ENCODE results near the gene PCDH9.

PCDH9 gene

DNA sequence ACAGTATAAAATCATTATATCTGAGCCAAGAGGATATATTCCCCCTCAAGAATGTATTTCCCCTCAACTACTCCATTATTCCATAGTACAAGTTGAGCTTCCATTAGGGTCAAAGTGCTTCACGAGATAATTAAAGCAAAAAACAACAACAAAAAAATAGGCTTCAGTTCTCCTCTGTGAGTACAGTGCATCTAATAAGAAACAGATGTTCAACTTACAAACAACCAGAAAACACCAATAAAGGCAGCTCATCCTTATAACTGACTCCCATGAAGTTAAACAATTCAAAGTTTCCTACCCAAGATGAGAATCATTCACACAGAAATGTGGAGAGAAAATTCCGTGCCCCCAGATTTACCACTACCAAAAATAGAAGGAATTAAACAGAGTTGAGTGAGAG lies 854.4 kb downstream of the PCDH9 start:
- no peaks in the 10 kb centered on the region for H3K36me3 ChIP-seq (ENCODE audit: control insufficient read depth in 1 of 2, insufficient read depth in 2 of 2, low read length in 2 of 2)
- H3K27ac ChIP-seq (ENCODE audit: low read depth, low read length) = no peak overlapping the region
- no peaks in the 10 kb centered on the region for H3K27me3 ChIP-seq (ENCODE audit: control insufficient read depth in 1 of 2, insufficient read depth in 2 of 2, low read length in 2 of 2)
- no peaks in the 10 kb centered on the region for H3K9me3 ChIP-seq (ENCODE audit: control insufficient read depth in 1 of 2, low read length in 2 of 2)
- no peak overlapping the region for H3K9ac ChIP-seq (ENCODE audit: low read depth in 1 of 2, low read length in 2 of 2)
- H3K4me1 ChIP-seq (ENCODE audit: control insufficient read depth in 1 of 2, insufficient read depth in 2 of 2, low read length in 2 of 2) = no peaks in the 10 kb centered on the region
- H3K4me3 ChIP-seq (ENCODE audit: low read depth in 1 of 2, low read length in 2 of 2) = no peak overlapping the region

DNA sequence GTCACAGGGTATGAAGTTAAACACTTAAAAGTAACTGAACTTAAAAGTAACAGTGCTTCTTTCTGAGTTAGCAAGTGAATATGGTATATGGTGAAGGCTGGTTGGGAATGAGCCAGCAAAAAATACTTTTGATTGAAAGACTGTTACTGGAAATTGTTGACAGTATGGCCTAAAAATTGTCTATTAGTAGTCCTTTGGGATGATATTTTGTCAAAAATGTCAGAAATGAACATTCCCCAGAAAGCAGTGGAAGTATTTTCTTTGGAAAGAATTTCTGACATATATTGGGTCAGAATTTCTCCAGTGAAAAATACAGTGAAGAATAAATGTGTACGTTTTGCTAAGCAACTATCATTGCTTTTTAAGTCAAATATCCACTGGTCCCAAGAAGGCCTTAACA lies 860.5 kb downstream of the PCDH9 start:
- Histone ChIP-seq H3K36me3 (ENCODE audit: control insufficient read depth in 1 of 2, insufficient read depth in 2 of 2, low read length in 2 of 2) (no peaks in the 10 kb centered on the region), H3K9me3 (ENCODE audit: control insufficient read depth in 1 of 2, low read length in 2 of 2) (no peaks in the 10 kb centered on the region), H3K27me3 (ENCODE audit: control insufficient read depth in 1 of 2, insufficient read depth in 2 of 2, low read length in 2 of 2) (no peaks in the 10 kb centered on the region), H3K4me3 (ENCODE audit: low read depth in 1 of 2, low read length in 2 of 2) (no peak overlapping the region), H3K4me1 (ENCODE audit: control insufficient read depth in 1 of 2, insufficient read depth in 2 of 2, low read length in 2 of 2) (no peaks in the 10 kb centered on the region), H3K9ac (ENCODE audit: low read depth in 1 of 2, low read length in 2 of 2) (no peak overlapping the region), H3K27ac (ENCODE audit: low read depth, low read length) (no peak overlapping the region)

DNA sequence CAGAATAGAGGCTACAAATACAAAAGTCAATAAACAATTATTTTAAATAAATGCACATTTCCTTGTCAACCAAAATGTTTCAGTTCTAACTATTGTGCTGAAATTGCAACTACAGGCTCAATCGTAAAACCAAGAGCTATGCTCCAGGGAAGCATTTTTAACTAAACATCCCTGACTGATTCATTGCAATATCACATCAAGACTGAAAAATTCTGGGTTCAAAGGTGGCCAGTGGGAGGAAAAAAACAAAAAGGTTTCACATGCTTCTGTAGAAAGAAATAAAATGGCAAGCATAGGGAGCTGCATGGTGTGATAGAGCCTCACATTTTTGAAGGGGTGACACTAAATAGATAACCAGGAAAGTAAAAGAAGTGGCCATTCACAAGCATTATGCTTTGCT lies 862.8 kb downstream of the PCDH9 start:
- Histone ChIP-seq H3K9me3 (ENCODE audit: control insufficient read depth in 1 of 2, low read length in 2 of 2) (peaks cover 0 to 2% of the 10 kb centered on the region in 2 donors), H3K9ac (ENCODE audit: low read depth in 1 of 2, low read length in 2 of 2) (no peak overlapping the region)

DNA sequence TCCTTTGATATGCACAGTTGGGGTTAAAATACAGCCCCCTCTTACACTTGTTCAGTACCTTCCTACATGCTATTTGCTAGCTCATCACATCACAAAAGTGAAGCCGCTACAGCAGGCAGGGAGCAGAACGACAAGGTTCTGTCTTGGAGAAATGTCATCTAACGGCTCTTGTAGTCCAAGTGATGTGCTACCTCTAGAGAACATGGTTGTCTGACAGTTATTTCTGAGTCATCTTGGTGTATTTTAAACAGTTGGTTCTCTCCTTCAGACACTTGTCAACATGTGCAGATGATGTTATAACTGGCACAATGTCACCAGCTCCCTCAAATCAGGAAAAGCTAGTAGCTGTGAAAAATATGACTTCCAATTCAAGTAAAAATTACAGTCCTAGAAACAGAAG lies 865.0 kb downstream of the PCDH9 start:
- no peaks in the 10 kb centered on the region for H3K4me1 ChIP-seq (ENCODE audit: control insufficient read depth in 1 of 2, insufficient read depth in 2 of 2, low read length in 2 of 2)
- no peak overlapping the region for H3K27ac ChIP-seq (ENCODE audit: low read depth, low read length)
- H3K9ac ChIP-seq (ENCODE audit: low read depth in 1 of 2, low read length in 2 of 2) = no peak overlapping the region
- H3K36me3 ChIP-seq (ENCODE audit: control insufficient read depth in 1 of 2, insufficient read depth in 2 of 2, low read length in 2 of 2) = no peaks in the 10 kb centered on the region
- no peaks in the 10 kb centered on the region for H3K27me3 ChIP-seq (ENCODE audit: control insufficient read depth in 1 of 2, insufficient read depth in 2 of 2, low read length in 2 of 2)
- H3K4me3 ChIP-seq (ENCODE audit: low read depth in 1 of 2, low read length in 2 of 2) = no peak overlapping the region
- peaks cover 0 to 2% of the 10 kb centered on the region in 2 donors for H3K9me3 ChIP-seq (ENCODE audit: control insufficient read depth in 1 of 2, low read length in 2 of 2)

More for the DNA sequence above, 862.8 kb downstream of the PCDH9 start:
- Histone ChIP-seq H3K4me1 (ENCODE audit: control insufficient read depth in 1 of 2, insufficient read depth in 2 of 2, low read length in 2 of 2) (no peaks in the 10 kb centered on the region), H3K36me3 (ENCODE audit: control insufficient read depth in 1 of 2, insufficient read depth in 2 of 2, low read length in 2 of 2) (no peaks in the 10 kb centered on the region), H3K27me3 (ENCODE audit: control insufficient read depth in 1 of 2, insufficient read depth in 2 of 2, low read length in 2 of 2) (no peaks in the 10 kb centered on the region), H3K4me3 (ENCODE audit: low read depth in 1 of 2, low read length in 2 of 2) (no peak overlapping the region), H3K27ac (ENCODE audit: low read depth, low read length) (no peak overlapping the region)

DNA sequence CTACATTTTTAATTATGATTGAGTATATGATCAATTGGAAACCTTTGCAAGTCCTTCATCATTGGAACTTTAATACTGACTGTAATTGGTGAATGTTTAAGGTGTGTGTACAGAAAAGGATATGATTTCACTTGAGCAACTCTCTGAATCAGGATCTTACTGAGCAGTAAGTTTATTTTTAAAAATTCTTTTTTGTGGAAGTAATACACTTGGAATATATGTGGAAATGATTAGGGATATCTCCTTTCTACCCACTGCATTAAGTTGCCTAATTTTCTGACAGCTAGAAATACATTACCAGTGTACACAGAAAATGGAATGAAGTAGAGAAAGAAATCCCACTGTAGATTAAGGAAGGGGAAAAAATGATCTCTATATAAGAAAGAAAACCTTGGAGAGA lies 865.8 kb downstream of the PCDH9 start:
- Histone ChIP-seq H3K27me3 (ENCODE audit: control insufficient read depth in 1 of 2, insufficient read depth in 2 of 2, low read length in 2 of 2) (no peaks in the 10 kb centered on the region), H3K36me3 (ENCODE audit: control insufficient read depth in 1 of 2, insufficient read depth in 2 of 2, low read length in 2 of 2) (no peaks in the 10 kb centered on the region), H3K9ac (ENCODE audit: low read depth in 1 of 2, low read length in 2 of 2) (no peak overlapping the region), H3K27ac (ENCODE audit: low read depth, low read length) (no peak overlapping the region), H3K4me1 (ENCODE audit: control insufficient read depth in 1 of 2, insufficient read depth in 2 of 2, low read length in 2 of 2) (no peaks in the 10 kb centered on the region), H3K4me3 (ENCODE audit: low read depth in 1 of 2, low read length in 2 of 2) (no peak overlapping the region), H3K9me3 (ENCODE audit: control insufficient read depth in 1 of 2, low read length in 2 of 2) (peaks cover 0 to 2% of the 10 kb centered on the region in 2 donors)

DNA sequence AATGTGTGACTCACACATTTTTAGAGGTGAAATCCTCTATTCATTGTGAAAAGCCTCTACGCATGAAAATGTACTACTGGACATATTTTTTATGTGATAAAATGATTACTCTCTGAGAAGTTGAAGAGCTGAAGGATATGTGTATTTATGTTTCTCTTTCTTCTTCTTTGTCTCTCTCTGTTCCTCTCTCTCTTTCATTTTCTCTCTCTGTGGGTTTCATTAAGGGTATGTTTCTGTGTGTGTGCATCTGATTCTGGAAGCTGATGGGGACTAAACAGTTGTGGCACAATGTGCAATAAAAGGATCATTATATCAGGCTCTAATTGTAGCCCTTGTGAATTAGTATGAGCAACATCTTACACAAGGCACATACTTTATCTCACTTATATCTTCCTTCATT lies 867.7 kb downstream of the PCDH9 start:
- Histone ChIP-seq H3K27ac (ENCODE audit: low read depth, low read length) (no peak overlapping the region), H3K27me3 (ENCODE audit: control insufficient read depth in 1 of 2, insufficient read depth in 2 of 2, low read length in 2 of 2) (no peaks in the 10 kb centered on the region), H3K9ac (ENCODE audit: low read depth in 1 of 2, low read length in 2 of 2) (no peak overlapping the region), H3K36me3 (ENCODE audit: control insufficient read depth in 1 of 2, insufficient read depth in 2 of 2, low read length in 2 of 2) (no peaks in the 10 kb centered on the region), H3K9me3 (ENCODE audit: control insufficient read depth in 1 of 2, low read length in 2 of 2) (peaks cover 0 to 2% of the 10 kb centered on the region in 2 donors), H3K4me1 (ENCODE audit: control insufficient read depth in 1 of 2, insufficient read depth in 2 of 2, low read length in 2 of 2) (no peaks in the 10 kb centered on the region), H3K4me3 (ENCODE audit: low read depth in 1 of 2, low read length in 2 of 2) (no peak overlapping the region)

DNA sequence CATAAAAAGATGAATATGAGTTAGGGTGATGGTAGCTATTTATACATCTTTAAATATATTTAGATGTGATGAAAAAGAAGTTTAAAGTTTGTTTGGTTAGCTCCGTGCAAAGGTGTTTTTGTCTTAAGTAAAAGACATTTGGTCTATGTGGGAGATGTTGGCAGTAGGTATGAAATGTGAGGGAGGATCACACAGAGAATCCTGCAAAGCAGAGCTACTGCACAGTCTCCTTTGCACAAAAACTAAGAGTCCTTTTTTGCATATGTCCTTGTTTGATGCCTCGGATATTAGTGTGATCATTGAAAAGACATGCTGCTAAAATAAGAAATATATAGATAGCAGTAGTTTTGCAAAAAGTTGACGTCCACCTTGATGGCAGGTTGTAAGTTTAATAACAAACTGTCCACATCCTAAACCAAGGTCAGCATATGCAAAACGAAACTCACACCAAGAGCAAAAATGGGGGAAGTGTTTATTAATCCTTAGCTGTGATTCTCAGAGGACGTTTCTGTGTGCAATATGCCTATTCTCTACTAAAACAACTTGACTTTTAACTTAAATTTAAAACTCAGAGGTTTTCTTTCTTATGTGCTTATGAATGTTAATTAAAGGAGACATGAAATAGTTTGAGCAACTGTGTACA lies 870.1 kb downstream of the PCDH9 start:
- no peak overlapping the region for H3K9ac ChIP-seq (ENCODE audit: low read depth in 1 of 2, low read length in 2 of 2)
- H3K9me3 ChIP-seq (ENCODE audit: control insufficient read depth in 1 of 2, low read length in 2 of 2) = peaks cover 2 to 3% of the 10 kb centered on the region in 2 donors
- H3K27me3 ChIP-seq (ENCODE audit: control insufficient read depth in 1 of 2, insufficient read depth in 2 of 2, low read length in 2 of 2) = no peaks in the 10 kb centered on the region
- no peaks in the 10 kb centered on the region for H3K36me3 ChIP-seq (ENCODE audit: control insufficient read depth in 1 of 2, insufficient read depth in 2 of 2, low read length in 2 of 2)
- H3K4me3 ChIP-seq (ENCODE audit: low read depth in 1 of 2, low read length in 2 of 2) = no peak overlapping the region
- H3K27ac ChIP-seq (ENCODE audit: low read depth, low read length) = no peak overlapping the region
- no peaks in the 10 kb centered on the region for H3K4me1 ChIP-seq (ENCODE audit: control insufficient read depth in 1 of 2, insufficient read depth in 2 of 2, low read length in 2 of 2)

DNA sequence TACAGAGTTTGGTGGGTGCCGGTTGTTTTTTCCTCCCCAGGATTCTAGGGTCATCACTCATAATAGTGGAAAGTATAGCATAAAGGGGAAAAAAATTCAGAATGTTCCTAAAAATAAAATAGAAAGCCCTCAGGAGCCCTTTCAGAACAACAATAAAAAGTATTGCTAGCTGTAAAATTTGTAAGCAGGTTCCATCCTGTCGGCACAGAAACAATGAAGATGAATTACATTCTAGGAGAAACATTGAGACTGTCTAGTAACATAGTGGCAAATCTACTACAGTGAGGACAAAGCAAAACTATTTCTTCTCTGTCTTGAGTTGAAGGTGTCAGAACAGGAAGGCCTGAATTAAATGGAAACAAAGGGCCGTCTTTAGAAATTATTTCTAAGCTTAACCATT lies 870.7 kb downstream of the PCDH9 start:
- H3K27ac ChIP-seq (ENCODE audit: low read depth, low read length) = no peak overlapping the region
- no peaks in the 10 kb centered on the region for H3K36me3 ChIP-seq (ENCODE audit: control insufficient read depth in 1 of 2, insufficient read depth in 2 of 2, low read length in 2 of 2)
- H3K9me3 ChIP-seq (ENCODE audit: control insufficient read depth in 1 of 2, low read length in 2 of 2) = peaks cover 0 to 4% of the 10 kb centered on the region in 2 donors

DNA sequence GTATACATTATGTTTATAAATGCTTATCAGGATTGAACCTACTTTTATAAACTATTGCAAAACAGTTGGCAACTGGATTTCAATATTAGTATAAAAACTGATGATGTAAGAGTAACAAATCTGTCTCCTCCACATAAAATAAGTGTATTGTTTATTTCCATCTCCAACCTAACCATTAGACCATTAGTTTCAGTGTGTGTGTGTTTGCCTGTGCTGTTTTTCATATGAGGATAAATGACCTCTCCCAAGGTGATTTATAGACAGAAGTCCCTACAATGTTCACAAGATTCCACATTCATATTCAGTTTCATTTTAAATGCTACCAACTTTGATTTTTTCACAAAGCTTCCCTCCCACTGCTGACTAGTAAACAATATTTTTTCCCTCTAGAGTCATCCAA lies 871.6 kb downstream of the PCDH9 start:
- no peaks in the 10 kb centered on the region for H3K4me1 ChIP-seq (ENCODE audit: control insufficient read depth in 1 of 2, insufficient read depth in 2 of 2, low read length in 2 of 2)
- H3K9ac ChIP-seq (ENCODE audit: low read depth in 1 of 2, low read length in 2 of 2) = no peak overlapping the region
- H3K27ac ChIP-seq (ENCODE audit: low read depth, low read length) = no peak overlapping the region
- H3K4me3 ChIP-seq (ENCODE audit: low read depth in 1 of 2, low read length in 2 of 2) = no peak overlapping the region
- no peaks in the 10 kb centered on the region for H3K27me3 ChIP-seq (ENCODE audit: control insufficient read depth in 1 of 2, insufficient read depth in 2 of 2, low read length in 2 of 2)
- peaks cover 0 to 4% of the 10 kb centered on the region in 2 donors for H3K9me3 ChIP-seq (ENCODE audit: control insufficient read depth in 1 of 2, low read length in 2 of 2)
- no peaks in the 10 kb centered on the region for H3K36me3 ChIP-seq (ENCODE audit: control insufficient read depth in 1 of 2, insufficient read depth in 2 of 2, low read length in 2 of 2)

More for the DNA sequence above, 870.7 kb downstream of the PCDH9 start:
- H3K27me3 ChIP-seq (ENCODE audit: control insufficient read depth in 1 of 2, insufficient read depth in 2 of 2, low read length in 2 of 2) = no peaks in the 10 kb centered on the region
- H3K4me1 ChIP-seq (ENCODE audit: control insufficient read depth in 1 of 2, insufficient read depth in 2 of 2, low read length in 2 of 2) = no peaks in the 10 kb centered on the region
- no peak overlapping the region for H3K9ac ChIP-seq (ENCODE audit: low read depth in 1 of 2, low read length in 2 of 2)
- no peak overlapping the region for H3K4me3 ChIP-seq (ENCODE audit: low read depth in 1 of 2, low read length in 2 of 2)

DNA sequence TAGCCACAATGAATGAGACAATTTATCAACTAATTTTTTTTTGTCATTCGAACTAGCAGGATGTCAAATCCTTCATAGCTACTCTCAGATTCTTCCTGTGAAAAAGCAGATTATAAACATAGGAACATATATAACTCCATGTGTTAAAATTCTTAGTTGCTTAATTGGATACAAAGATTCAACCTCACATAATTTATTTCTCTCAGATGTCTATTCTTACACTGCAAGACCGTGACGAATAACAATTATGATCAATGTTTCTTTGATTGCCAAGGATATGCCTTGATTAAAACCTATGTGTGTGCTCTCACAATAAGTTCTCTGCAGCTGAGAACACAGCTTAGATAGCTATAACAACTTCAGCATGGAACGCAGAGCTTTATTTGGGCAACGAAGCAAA lies 872.7 kb downstream of the PCDH9 start:
- H3K27ac ChIP-seq (ENCODE audit: low read depth, low read length) = no peak overlapping the region
- no peaks in the 10 kb centered on the region for H3K27me3 ChIP-seq (ENCODE audit: control insufficient read depth in 1 of 2, insufficient read depth in 2 of 2, low read length in 2 of 2)
- no peak overlapping the region for H3K4me3 ChIP-seq (ENCODE audit: low read depth in 1 of 2, low read length in 2 of 2)
- H3K9me3 ChIP-seq (ENCODE audit: control insufficient read depth in 1 of 2, low read length in 2 of 2) = peaks cover 0 to 4% of the 10 kb centered on the region in 2 donors
- H3K4me1 ChIP-seq (ENCODE audit: control insufficient read depth in 1 of 2, insufficient read depth in 2 of 2, low read length in 2 of 2) = no peaks in the 10 kb centered on the region
- H3K36me3 ChIP-seq (ENCODE audit: control insufficient read depth in 1 of 2, insufficient read depth in 2 of 2, low read length in 2 of 2) = no peaks in the 10 kb centered on the region
- H3K9ac ChIP-seq (ENCODE audit: low read depth in 1 of 2, low read length in 2 of 2) = no peak overlapping the region
